HG03159 (cell line): ENCODE results near the gene ZNF618.

ENCODE experiments used
- ATAC-seq: cut with Tn5 transposase; IDR thresholded peaks from one replicate; pipeline ENCODE4 v1.9.1; 2021; ENCODE audit warnings: mild to moderate bottlenecking, moderate library complexity; ENCODE audit not compliant: unreplicated experiment

ZNF618 gene

GRCh38 chr9:114014044-114014443, 137.9 kb downstream of the ZNF618 start:
- ATAC-seq: no peak

GRCh38 chr9:114015607-114016006, 139.5 kb downstream of the ZNF618 start:
- no peak for ATAC-seq

GRCh38 chr9:114016101-114016500, 140.0 kb downstream of the ZNF618 start:
- ATAC-seq: no peak

- ATAC-seq: no peak
These were observed 140.7 kb downstream of the ZNF618 start for GRCh38 chr9:114016629-114017423.

- ATAC-seq: no peak
These were observed 141.9 kb downstream of the ZNF618 start for GRCh38 chr9:114017741-114018715.

GRCh38 chr9:114021578-114021977, 145.5 kb downstream of the ZNF618 start:
- no peak for ATAC-seq

GRCh38 chr9:114023961-114024360, 147.9 kb downstream of the ZNF618 start:
- no peak for ATAC-seq

- no peak for ATAC-seq
These were observed 149.2 kb downstream of the ZNF618 start for GRCh38 chr9:114025196-114025753.

GRCh38 chr9:114025760-114026159, 149.7 kb downstream of the ZNF618 start:
- no peak for ATAC-seq

GRCh38 chr9:114026335-114026734, 150.2 kb downstream of the ZNF618 start:
- no peak for ATAC-seq

GRCh38 chr9:114027159-114027862, 151.2 kb downstream of the ZNF618 start:
- no peak for ATAC-seq

GRCh38 chr9:114027863-114028465, 151.9 kb downstream of the ZNF618 start:
- ATAC-seq: no peak

GRCh38 chr9:114028646-114029045, 152.5 kb downstream of the ZNF618 start:
- ATAC-seq: no peak

- ATAC-seq: no peak
These were observed 153.4 kb downstream of the ZNF618 start for GRCh38 chr9:114029311-114030170.

GRCh38 chr9:114030364-114030763, 154.3 kb downstream of the ZNF618 start:
- ATAC-seq: no peak

GRCh38 chr9:114031037-114031630, 155.0 kb downstream of the ZNF618 start:
- ATAC-seq: no peak

GRCh38 chr9:114031948-114032840, 156.1 kb downstream of the ZNF618 start:
- no peak for ATAC-seq
